Stimulated activated naive CD8-positive, alpha-beta T cell treated with anti-CD3 and anti-CD28 coated beads, Interleukin-15, Interleukin-2, amounts not matched to agents 100 ng/mL and 50 ng/mL, for 24 hours (primary cell): ENCODE data around the gene SH3BP4.

Source experiments
- H3K27ac Mint-ChIP-seq: one replicate; pipeline ENCODE4 v1.8.0; 2021; ENCODE audit warnings: mild to moderate bottlenecking, mixed read lengths
- H3K27me3 Mint-ChIP-seq: one replicate; pipeline ENCODE4 v1.8.0; 2021; ENCODE audit warnings: mixed read lengths
- H3K36me3 Mint-ChIP-seq: one replicate; pipeline ENCODE4 v1.8.0; 2021; ENCODE audit warnings: low read depth, mixed read lengths
- H3K4me1 Mint-ChIP-seq: one replicate; pipeline ENCODE4 v1.8.0; 2021; ENCODE audit warnings: low read depth, mixed read lengths
- H3K4me3 Mint-ChIP-seq: one replicate; pipeline ENCODE4 v1.8.0; 2021; ENCODE audit warnings: mild to moderate bottlenecking, mixed read lengths
- H3K9me3 Mint-ChIP-seq: one replicate; pipeline ENCODE4 v1.8.0; 2021; ENCODE audit warnings: mixed read lengths

Gene SH3BP4

GRCh38 chr2:235002198-235003095 lies 50.6 kb downstream of the SH3BP4 start:
- Mint-ChIP-seq H3K9me3 (no peaks in the 10 kb centered on the region), H3K4me3 (no peak overlapping the region), H3K27ac (no peak overlapping the region), H3K27me3 (no peaks in the 10 kb centered on the region), H3K36me3 (no peaks in the 10 kb centered on the region), H3K4me1 (no peaks in the 10 kb centered on the region)

GRCh38 chr2:235003096-235003775 lies 51.4 kb downstream of the SH3BP4 start:
- Mint-ChIP-seq H3K27ac (no peak overlapping the region), H3K4me1 (no peaks in the 10 kb centered on the region), H3K36me3 (no peaks in the 10 kb centered on the region), H3K9me3 (no peaks in the 10 kb centered on the region), H3K27me3 (no peaks in the 10 kb centered on the region), H3K4me3 (no peak overlapping the region)

- Mint-ChIP-seq H3K27ac (no peak overlapping the region), H3K36me3 (no peaks in the 10 kb centered on the region), H3K4me1 (no peaks in the 10 kb centered on the region), H3K9me3 (no peaks in the 10 kb centered on the region), H3K4me3 (no peak overlapping the region), H3K27me3 (no peaks in the 10 kb centered on the region)
Observed at GRCh38 chr2:235004329-235004903, 52.6 kb downstream of the SH3BP4 start.

- H3K9me3 Mint-ChIP-seq, result no peaks in the 10 kb centered on the region
- no peak overlapping the region for H3K4me3 Mint-ChIP-seq
- no peak overlapping the region for H3K27ac Mint-ChIP-seq
- H3K36me3 Mint-ChIP-seq, result no peaks in the 10 kb centered on the region
- H3K4me1 Mint-ChIP-seq, result no peaks in the 10 kb centered on the region
- no peaks in the 10 kb centered on the region for H3K27me3 Mint-ChIP-seq
Observed at GRCh38 chr2:235005023-235005422, 53.2 kb downstream of the SH3BP4 start.

- Mint-ChIP-seq H3K36me3 (no peaks in the 10 kb centered on the region), H3K4me1 (no peaks in the 10 kb centered on the region), H3K4me3 (no peak overlapping the region), H3K27ac (no peak overlapping the region), H3K27me3 (no peaks in the 10 kb centered on the region), H3K9me3 (no peaks in the 10 kb centered on the region)
Observed at GRCh38 chr2:235005603-235006259, 53.9 kb downstream of the SH3BP4 start.

GRCh38 chr2:235006461-235006860 lies 54.6 kb downstream of the SH3BP4 start:
- no peaks in the 10 kb centered on the region for H3K27me3 Mint-ChIP-seq
- H3K4me1 Mint-ChIP-seq, result no peaks in the 10 kb centered on the region
- H3K27ac Mint-ChIP-seq, result no peak overlapping the region
- no peaks in the 10 kb centered on the region for H3K36me3 Mint-ChIP-seq
- H3K9me3 Mint-ChIP-seq, result no peaks in the 10 kb centered on the region
- H3K4me3 Mint-ChIP-seq, result no peak overlapping the region

GRCh38 chr2:235006986-235007385 lies 55.2 kb downstream of the SH3BP4 start:
- H3K36me3 Mint-ChIP-seq, result no peaks in the 10 kb centered on the region
- H3K27me3 Mint-ChIP-seq, result no peaks in the 10 kb centered on the region
- no peak overlapping the region for H3K27ac Mint-ChIP-seq
- no peaks in the 10 kb centered on the region for H3K9me3 Mint-ChIP-seq
- H3K4me1 Mint-ChIP-seq, result no peaks in the 10 kb centered on the region
- no peak overlapping the region for H3K4me3 Mint-ChIP-seq

GRCh38 chr2:235007664-235008457 lies 56.0 kb downstream of the SH3BP4 start:
- Mint-ChIP-seq H3K27me3 (no peaks in the 10 kb centered on the region), H3K27ac (no peak overlapping the region), H3K9me3 (no peaks in the 10 kb centered on the region), H3K4me3 (no peak overlapping the region), H3K36me3 (no peaks in the 10 kb centered on the region), H3K4me1 (no peaks in the 10 kb centered on the region)

- Mint-ChIP-seq H3K36me3 (no peaks in the 10 kb centered on the region), H3K4me3 (no peak overlapping the region), H3K27me3 (no peaks in the 10 kb centered on the region), H3K4me1 (no peaks in the 10 kb centered on the region), H3K27ac (no peak overlapping the region), H3K9me3 (no peaks in the 10 kb centered on the region)
Observed at GRCh38 chr2:235008584-235009044, 56.8 kb downstream of the SH3BP4 start.

GRCh38 chr2:235009081-235009480 lies 57.3 kb downstream of the SH3BP4 start:
- H3K4me1 Mint-ChIP-seq, result no peaks in the 10 kb centered on the region
- H3K27ac Mint-ChIP-seq, result no peak overlapping the region
- no peaks in the 10 kb centered on the region for H3K9me3 Mint-ChIP-seq
- no peaks in the 10 kb centered on the region for H3K27me3 Mint-ChIP-seq
- H3K36me3 Mint-ChIP-seq, result no peaks in the 10 kb centered on the region
- H3K4me3 Mint-ChIP-seq, result no peak overlapping the region

GRCh38 chr2:235010117-235010714 lies 58.4 kb downstream of the SH3BP4 start:
- Mint-ChIP-seq H3K27ac (no peak overlapping the region), H3K27me3 (no peaks in the 10 kb centered on the region), H3K36me3 (no peaks in the 10 kb centered on the region), H3K4me1 (no peaks in the 10 kb centered on the region), H3K9me3 (peaks cover under 1% of the 10 kb centered on the region), H3K4me3 (no peak overlapping the region)

GRCh38 chr2:235011607-235011928 lies 59.8 kb downstream of the SH3BP4 start:
- Mint-ChIP-seq H3K27ac (no peak overlapping the region), H3K4me1 (no peaks in the 10 kb centered on the region), H3K4me3 (no peak overlapping the region), H3K36me3 (no peaks in the 10 kb centered on the region), H3K9me3 (peaks cover 3% of the 10 kb centered on the region), H3K27me3 (no peaks in the 10 kb centered on the region)

- Mint-ChIP-seq H3K4me3 (no peak overlapping the region), H3K9me3 (peaks cover 3% of the 10 kb centered on the region), H3K36me3 (no peaks in the 10 kb centered on the region), H3K27me3 (no peaks in the 10 kb centered on the region), H3K27ac (no peak overlapping the region), H3K4me1 (no peaks in the 10 kb centered on the region)
Observed at GRCh38 chr2:235011929-235012631, 60.3 kb downstream of the SH3BP4 start.
